NCI-H187 treated with DMSO at 0.1 percent for 48 hours (cell line): ENCODE results near the gene RAB21.

Source experiments
- DNase-seq: peaks from one replicate; lab custom pipeline; 2025; lab: John Stamatoyannopoulos, UW

The RAB21 gene, protein sequence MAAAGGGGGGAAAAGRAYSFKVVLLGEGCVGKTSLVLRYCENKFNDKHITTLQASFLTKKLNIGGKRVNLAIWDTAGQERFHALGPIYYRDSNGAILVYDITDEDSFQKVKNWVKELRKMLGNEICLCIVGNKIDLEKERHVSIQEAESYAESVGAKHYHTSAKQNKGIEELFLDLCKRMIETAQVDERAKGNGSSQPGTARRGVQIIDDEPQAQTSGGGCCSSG

DNA sequence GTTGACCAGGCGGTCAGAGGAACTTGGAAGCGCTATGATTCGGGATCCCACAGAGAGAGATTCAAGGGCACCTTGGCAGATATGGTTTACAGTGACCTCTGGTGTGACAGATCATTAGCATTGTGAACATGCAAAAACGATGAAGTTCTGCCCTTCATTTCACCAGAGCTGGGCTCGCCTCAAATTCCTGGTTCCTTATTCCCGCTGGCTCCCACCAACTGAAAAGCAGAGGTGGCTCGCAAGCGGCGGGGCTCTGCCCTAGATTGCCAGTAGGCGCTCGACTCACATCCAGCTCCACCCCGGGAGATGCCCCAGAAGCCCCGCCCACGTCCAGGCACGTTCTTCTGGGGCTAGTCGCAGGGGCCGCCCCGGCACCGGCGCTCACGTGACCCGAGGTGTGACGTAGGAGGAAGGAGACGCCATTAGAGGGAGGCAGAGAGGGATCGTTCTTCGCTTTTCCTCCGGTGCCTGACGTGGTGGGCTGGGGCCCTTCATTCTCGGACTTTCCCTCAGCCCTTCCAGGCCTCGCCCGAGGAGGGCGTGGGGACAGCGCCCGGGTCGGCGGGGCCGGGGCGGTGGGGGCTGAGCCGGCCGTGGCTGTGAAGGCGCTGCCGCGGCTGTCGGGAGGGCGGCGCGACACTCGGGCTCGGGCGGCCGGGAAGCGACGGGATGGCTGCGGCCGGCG is at the start of gene RAB21:
Gene RAB21, plus strand, starts transcription at position 403 of the 685 bp plus-strand sequence. Its CDS starts 267 bp downstream, at position 670.
- DNase-seq, result peak; percentile 98

DNA sequence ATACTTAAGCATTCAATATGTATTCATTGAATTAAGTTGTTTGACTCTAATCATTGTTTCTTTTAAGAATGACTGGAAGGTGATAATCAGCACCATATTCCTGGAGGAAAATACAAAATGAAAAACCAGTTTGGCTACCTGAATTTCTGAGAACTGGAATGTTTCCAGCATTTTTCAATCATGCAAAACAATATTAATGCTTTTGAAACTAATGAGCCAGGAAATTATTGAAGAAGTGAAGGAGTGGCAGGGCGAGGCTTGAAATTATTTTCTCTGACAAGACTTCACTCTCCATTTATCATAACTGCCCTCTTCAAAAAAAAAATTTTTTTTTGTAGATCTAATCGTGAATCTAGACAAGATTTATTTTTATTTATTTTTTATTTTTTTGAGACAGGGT is 49.7 kb upstream of the RAB21 start:
- no peak for DNase-seq

DNA sequence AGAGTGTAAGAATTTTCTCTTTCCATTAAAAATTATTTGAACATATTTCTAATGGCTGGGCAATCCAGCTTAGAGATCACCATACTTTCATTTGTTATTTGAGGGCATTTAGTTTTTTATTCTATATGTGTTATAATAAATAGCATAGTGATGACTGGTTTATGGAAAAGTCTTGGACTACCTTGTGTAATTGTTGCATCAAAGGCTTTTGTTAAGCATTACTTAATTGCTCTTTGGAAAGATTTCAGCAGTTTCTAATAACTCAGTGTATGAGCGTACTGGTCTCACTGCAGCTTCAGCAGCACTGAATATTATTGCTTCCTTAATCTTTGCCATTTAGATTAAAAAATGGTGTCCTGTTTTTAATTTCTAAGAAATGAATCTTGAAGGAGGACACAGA is 46.0 kb upstream of the RAB21 start:
- DNase-seq, result no peak

DNA sequence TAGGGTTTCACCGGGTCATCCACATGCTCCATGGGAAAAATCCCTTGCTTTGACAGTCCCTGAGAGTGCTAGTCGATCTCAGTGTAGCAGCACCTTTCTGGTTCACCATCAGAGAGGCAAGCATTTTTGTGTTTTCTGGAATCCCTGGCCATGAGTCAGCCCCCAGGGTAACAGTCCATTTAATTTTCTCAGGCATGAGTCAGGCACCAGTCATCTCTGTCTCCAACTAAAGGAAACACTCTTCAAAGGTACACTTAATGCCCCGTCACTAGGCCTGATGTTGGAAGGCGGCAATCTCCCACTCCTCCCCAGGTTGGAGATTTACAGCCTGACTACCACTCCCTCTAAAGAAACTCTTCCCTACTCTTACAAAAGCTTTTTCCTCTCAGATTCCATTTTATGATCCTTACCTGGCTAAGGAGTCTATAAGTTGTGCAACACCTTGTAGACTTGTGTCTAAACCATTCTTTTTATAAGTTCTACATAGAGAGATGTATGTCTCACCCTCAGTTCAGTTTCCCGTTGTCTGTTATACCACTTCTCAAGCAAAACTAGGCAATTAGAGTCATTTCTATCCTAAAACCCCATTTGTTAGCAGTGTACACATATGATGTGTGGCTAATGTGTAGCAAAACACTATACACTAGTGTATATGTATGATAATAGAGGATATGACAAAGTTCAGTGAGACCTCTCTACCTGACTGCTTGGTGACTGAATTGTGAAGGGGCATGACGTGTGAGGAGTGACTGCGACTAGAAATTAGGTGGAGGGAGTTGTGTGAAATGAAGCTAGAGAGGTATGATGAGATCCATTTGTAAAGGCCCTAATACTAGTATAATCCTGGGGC is 44.2 kb upstream of the RAB21 start:
- DNase-seq, result no peak

DNA sequence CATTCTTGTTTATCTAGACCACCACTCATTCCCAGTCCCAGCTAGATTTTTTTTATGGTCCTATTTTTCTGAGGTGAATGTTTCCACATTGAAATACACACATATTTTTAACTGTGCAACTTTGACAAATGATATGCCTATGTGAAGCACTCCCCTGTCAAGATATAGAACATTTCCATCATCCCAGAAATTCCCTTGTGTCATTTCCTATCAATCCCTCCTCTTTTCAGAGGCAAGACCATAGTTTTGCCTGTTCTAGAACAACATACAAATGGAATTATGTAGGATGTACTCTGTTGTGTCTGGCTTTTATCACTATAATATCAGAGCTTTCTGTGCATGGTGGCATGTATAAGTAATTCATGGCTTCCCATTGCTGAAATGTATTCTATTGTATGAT is 36.1 kb upstream of the RAB21 start:
- no peak for DNase-seq

GRCh38 chr12:71719647-71720370 is 34.9 kb upstream of the RAB21 start:
- DNase-seq, result no peak

DNA sequence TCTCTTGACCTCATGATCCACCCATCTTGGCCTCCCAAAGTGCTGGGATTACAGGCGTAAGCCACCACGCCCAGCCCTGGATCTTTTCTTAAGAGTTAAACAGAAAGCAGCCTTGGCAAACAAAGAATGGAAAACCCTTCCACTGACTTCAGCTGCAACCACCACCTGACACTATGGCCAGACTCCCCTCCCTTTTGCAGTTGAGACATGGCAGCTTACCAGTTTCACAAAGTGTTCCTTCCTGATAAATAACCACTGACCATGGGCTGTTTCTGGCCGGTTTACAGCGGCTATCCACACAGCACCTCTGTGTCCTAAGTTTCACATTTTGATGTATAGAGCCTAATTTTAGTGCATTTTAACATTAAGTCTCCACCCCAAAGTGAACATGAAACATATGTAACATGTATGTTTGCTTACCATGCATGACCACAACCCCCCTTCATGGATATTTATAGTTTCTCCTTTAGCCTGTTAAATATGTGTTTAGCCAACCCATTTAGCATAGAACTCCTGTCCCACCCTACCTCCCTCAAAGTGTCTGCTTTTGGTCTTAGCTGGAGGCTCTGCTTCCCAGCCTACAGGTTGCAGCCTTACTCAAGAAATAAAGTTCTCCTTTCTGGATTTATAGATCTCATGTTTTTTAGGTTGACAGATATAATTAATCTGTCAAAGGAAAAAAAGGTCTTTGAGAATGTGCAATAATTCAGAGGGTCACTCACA is 32.7 kb upstream of the RAB21 start:
- DNase-seq, result no peak

GRCh38 chr12:71725011-71725410 is 29.7 kb upstream of the RAB21 start:
- no peak for DNase-seq

GRCh38 chr12:71726548-71726947 is 28.1 kb upstream of the RAB21 start:
- DNase-seq, result no peak

DNA sequence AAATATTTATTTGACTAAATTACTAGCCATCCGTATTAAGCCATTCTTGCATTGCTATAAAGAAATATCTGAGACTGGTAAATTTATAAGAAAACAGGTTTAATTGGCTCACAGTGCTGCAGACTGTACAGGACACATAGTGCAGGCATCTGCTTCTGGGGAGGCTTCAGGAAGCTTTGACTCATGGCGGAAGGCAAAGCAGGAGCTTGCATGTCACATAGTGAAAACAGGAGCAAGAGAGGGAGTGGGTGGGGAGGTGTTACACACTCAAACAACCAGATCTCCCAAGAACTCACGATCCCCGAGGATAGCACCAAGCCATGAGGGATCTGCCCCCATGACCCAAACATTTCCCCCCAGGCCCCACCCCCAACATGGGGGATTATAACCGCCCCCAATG is 26.7 kb upstream of the RAB21 start:
- DNase-seq, result no peak

GRCh38 chr12:71730936-71731335 is 23.7 kb upstream of the RAB21 start:
- DNase-seq, result no peak

GRCh38 chr12:71731439-71732356 is 23.0 kb upstream of the RAB21 start:
- no peak for DNase-seq

- DNase-seq, result no peak
Observed at GRCh38 chr12:71732357-71732712, 22.3 kb upstream of the RAB21 start.

DNA sequence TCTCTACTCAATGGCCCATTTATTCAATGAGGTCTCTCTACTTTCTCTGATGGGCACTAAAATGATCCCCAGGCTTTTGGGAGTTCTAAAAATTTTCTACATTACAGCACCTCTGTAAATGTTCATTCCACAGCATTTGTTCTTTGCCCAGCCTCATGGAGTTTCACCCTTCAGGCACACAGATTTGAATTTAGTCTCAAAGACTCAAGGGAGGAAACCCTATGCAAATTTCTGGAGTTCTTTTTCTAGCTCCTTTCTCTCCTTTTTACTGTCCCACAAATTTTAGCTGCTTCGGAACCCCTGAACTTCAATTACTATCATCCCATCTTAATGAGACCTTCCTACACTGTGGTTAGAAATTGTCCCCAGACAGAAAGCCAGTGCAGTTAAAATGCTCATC is 17.5 kb upstream of the RAB21 start:
- no peak for DNase-seq

DNA sequence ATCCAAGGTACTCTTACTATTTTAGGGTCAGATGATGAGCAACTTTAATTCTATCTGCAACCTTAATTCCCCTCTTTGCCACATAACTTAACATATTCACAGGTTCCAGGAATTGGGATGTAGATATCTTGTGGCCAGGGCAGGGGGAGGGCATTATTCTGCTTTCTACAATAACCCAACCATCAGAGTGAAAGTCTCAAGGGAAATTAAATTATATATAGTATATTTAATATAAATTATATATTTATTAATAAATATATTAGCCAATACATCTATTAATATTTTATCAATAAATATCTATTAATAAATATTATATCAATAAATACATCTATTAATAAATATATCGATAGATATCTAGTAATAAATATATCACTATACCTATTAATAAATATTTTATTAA is 11.7 kb upstream of the RAB21 start:
- no peak for DNase-seq

- no peak for DNase-seq
Observed at GRCh38 chr12:71744522-71745300, 10.0 kb upstream of the RAB21 start.

DNA sequence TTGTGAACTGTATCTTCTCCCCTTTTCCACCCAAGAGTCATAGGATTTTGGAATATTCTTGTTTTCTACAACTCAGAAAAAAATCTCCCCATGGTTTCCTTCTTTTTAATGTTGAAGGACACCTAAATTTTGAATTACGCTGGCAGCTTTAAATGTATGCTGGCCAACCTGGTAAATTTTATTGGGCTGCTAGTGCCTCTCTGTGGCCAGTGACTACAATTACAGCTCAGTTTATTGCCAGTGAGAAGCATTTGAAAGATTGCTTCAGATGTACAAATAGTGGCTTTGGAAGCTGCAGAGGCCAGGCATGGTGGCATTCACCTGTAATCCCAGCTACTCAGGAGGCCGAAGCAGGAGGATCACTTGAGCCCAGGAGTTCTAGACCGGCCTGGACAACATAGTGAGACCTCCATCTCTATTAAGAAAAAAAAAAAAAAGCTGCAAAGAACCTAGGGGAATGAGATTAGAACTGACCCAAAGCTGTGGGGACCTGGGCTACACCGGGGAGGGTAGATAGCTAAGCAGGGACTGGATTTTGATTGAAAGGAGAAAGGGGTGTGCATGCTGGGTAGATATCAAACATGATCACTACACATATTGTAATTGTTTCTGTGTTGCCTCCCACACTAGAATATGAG is 7.6 kb upstream of the RAB21 start:
- peak; percentile 9 for DNase-seq

GRCh38 chr12:71748081-71748850 is 6.4 kb upstream of the RAB21 start:
- no peak for DNase-seq

DNA sequence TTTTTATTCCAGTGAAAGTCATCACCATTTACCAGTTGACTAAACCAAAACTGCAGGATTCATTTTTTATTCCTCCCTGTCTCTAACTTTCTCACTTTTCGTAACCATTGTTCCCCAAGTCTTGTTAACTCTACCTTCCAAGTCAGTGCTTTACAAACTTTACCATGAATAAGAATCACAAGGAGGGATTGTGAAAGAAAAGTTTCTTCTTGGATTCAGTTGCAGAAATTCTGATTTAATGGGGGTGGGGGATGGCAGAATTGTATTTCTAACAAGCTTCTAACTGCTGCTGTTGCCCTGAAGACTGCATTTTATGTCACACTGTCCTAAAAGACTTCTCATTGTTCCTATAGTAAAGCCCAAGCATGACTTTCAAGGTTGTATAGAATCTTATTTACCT is 5.0 kb upstream of the RAB21 start:
- DNase-seq, result no peak
